Uterus (tissue), 4 donors: ENCODE measurements around the gene CPN1. TPM values are rescaled to one million over a fixed set of nuclear protein-coding genes. Genes with fewer than 3 reads are reported as not detected.

Experiments used
- DNase-seq, 2 donors: peaks; one replicate each; pipeline ENCODE4 v3.0.0-alpha.2; 2019 to 2020
- H3K27ac ChIP-seq, 2 donors: fragments of 200-600 bp; sonication (generic); 1 replicate in 1 of 2; 2 replicates in 1 of 2; pipeline ENCODE4 v1.5.1; 2016 to 2018
- H3K27me3 ChIP-seq, 2 donors: fragments of 200-600 bp; sonication (generic); one replicate each; pipeline ENCODE4 v1.5.1; 2018 to 2019; ENCODE audit warnings: control low read depth in 1 of 2
- H3K36me3 ChIP-seq, 2 donors: fragments of 200-600 bp; sonication (generic); one replicate each; pipeline ENCODE4 v1.5.1; 2019; ENCODE audit warnings: control low read depth in 1 of 2
- H3K4me1 ChIP-seq, 2 donors: fragments of 200-600 bp; sonication (generic); one replicate each; pipeline ENCODE4 v1.5.1; 2018 to 2019; ENCODE audit warnings: control low read depth in 1 of 2
- H3K4me3 ChIP-seq, 2 donors: fragments of 200-600 bp; sonication (generic); 1 replicate in 1 of 2; 2 replicates in 1 of 2; pipeline ENCODE4 v1.5.1; 2018 to 2019; ENCODE audit warnings: mild to moderate bottlenecking in 1 of 2
- H3K9me3 ChIP-seq, 2 donors: fragments of 200-600 bp; sonication (generic); one replicate each; pipeline ENCODE4 v1.5.1; 2019; ENCODE audit warnings: control low read depth in 1 of 2
- CTCF ChIP-seq, 4 experiments: fragments of 200-600 bp in 2 of 4; fragments of 450-650 bp in 2 of 4; sonication (generic) in 2 of 4; IDR thresholded peaks; one replicate each; pipeline ENCODE4 v1.5.1; 2016 to 2019; ENCODE audit warnings: antibody characterized with exemption in 4 of 4, mild to moderate bottlenecking in 2 of 4, moderate library complexity in 1 of 4
- POLR2A ChIP-seq, 2 donors: fragments of 450-650 bp; IDR thresholded peaks; one replicate each; pipeline ENCODE4 v1.6.1; 2016; ENCODE audit warnings: antibody characterized with exemption in 2 of 2, mild to moderate bottlenecking in 1 of 2, moderate library complexity in 1 of 2
- intact Hi-C: fragments of 100-400 bp; cut with DNase I; formaldehyde crosslinking; loops from one replicate; pipeline ENCODE4 v1.15.1; 2023; ENCODE audit warnings: low total_unique reads
- total RNA-seq, 4 donors: library from RNA; depleted of rRNA in 3 of 4; stranded (reverse); fragments of >200 nt in 3 of 4; gene quantifications; one replicate each; pipeline versions ENCODE4 v1.1.0 to v1.2.4, GENCODE V29; 2014 to 2023
- donor health status: DM: yes; HTN: yes; CAD: no.

The CPN1 gene
- total RNA-seq, 4 donors from 2014 or later = not detected

- Histone ChIP-seq H3K27me3 (no peaks in the 10 kb centered on the region), H3K27ac (peak overlapping the region in 1 of 2 donors; percentile 26), H3K9me3 (no peaks in the 10 kb centered on the region), H3K4me1 (peaks cover 0 to 6% of the 10 kb centered on the region in 2 donors), H3K36me3 (no peaks in the 10 kb centered on the region), H3K4me3 (no peak overlapping the region)
- DNase-seq = no peak
- no peak for TF ChIP-seq CTCF (IDR thresholded peaks at IDR 0.05)
- no peak for TF ChIP-seq POLR2A (IDR thresholded peaks at IDR 0.05)
- intact Hi-C loops = loop anchor here (5.0 kb wide), 1 partner anchor 692 kb away; no protein-coding TSS in a partner anchor
Measured at GRCh38 chr10:99999319-100000108, 82.2 kb downstream of the CPN1 start.

- Histone ChIP-seq H3K4me1 (peaks cover 0 to 6% of the 10 kb centered on the region in 2 donors), H3K4me3 (no peak overlapping the region), H3K27ac (no peak overlapping the region), H3K27me3 (no peaks in the 10 kb centered on the region), H3K9me3 (no peaks in the 10 kb centered on the region), H3K36me3 (no peaks in the 10 kb centered on the region)
- no peak for TF ChIP-seq POLR2A (IDR thresholded peaks at IDR 0.05)
- intact Hi-C loops = loop anchor here (5.0 kb wide), 1 partner anchor 692 kb away; no protein-coding TSS in a partner anchor
- DNase-seq = no peak
Measured at GRCh38 chr10:99998889-99999288, 82.8 kb downstream of the CPN1 start.

- H3K4me3 ChIP-seq = no peak overlapping the region
- TF ChIP-seq CTCF (IDR thresholded peaks at IDR 0.05) (no peak), POLR2A (IDR thresholded peaks at IDR 0.05) (no peak)
Measured at GRCh38 chr10:99996671-99997648, 84.7 kb downstream of the CPN1 start.

GRCh38 chr10:99995713-99996112, 86.0 kb downstream of the CPN1 start:
- H3K27me3 ChIP-seq = no peaks in the 10 kb centered on the region
- DNase-seq = no peak
- intact Hi-C loops = loop anchor here (5.0 kb wide), 1 partner anchor 688 kb away; no protein-coding TSS in a partner anchor
- H3K27ac ChIP-seq = peak overlapping the region in 1 of 2 donors; percentile 66
- TF ChIP-seq CTCF (IDR thresholded peaks at IDR 0.05) = no peak
- no peak for TF ChIP-seq POLR2A (IDR thresholded peaks at IDR 0.05)
- no peaks in the 10 kb centered on the region for H3K9me3 ChIP-seq
- no peak overlapping the region for H3K4me3 ChIP-seq
- no peaks in the 10 kb centered on the region for H3K36me3 ChIP-seq
- peaks cover 0 to 6% of the 10 kb centered on the region in 2 donors for H3K4me1 ChIP-seq

More at GRCh38 chr10:99996671-99997648, 84.7 kb downstream of the CPN1 start:
- Histone ChIP-seq H3K27me3 (no peaks in the 10 kb centered on the region), H3K36me3 (no peaks in the 10 kb centered on the region), H3K9me3 (no peaks in the 10 kb centered on the region), H3K27ac (peak overlapping the region; percentile 46 to 66), H3K4me1 (peaks cover 0 to 6% of the 10 kb centered on the region in 2 donors)
- DNase-seq = no peak
- intact Hi-C loops = loop anchor here (5.0 kb wide), 1 partner anchor 690 kb away; no protein-coding TSS in a partner anchor

- peaks cover 0 to 6% of the 10 kb centered on the region in 2 donors for H3K4me1 ChIP-seq
Measured at GRCh38 chr10:99995269-99995668, 86.4 kb downstream of the CPN1 start.

More at GRCh38 chr10:99995269-99995668, 86.4 kb downstream of the CPN1 start:
- Histone ChIP-seq H3K4me3 (no peak overlapping the region), H3K27me3 (no peaks in the 10 kb centered on the region), H3K9me3 (no peaks in the 10 kb centered on the region), H3K27ac (no peak overlapping the region), H3K36me3 (no peaks in the 10 kb centered on the region)
- intact Hi-C loops = loop anchor here (5.0 kb wide), 1 partner anchor 688 kb away; no protein-coding TSS in a partner anchor
- DNase-seq = no peak
- TF ChIP-seq CTCF (IDR thresholded peaks at IDR 0.05) (no peak), POLR2A (IDR thresholded peaks at IDR 0.05) (no peak)
